ENCODE results near the gene PCBP3. TPM values are rescaled to one million over a fixed set of nuclear protein-coding genes. Genes with fewer than 3 reads are reported as not detected.

PCBP3 gene
- polyA plus RNA-seq, 1 donor, result 0.89 TPM

DNA sequence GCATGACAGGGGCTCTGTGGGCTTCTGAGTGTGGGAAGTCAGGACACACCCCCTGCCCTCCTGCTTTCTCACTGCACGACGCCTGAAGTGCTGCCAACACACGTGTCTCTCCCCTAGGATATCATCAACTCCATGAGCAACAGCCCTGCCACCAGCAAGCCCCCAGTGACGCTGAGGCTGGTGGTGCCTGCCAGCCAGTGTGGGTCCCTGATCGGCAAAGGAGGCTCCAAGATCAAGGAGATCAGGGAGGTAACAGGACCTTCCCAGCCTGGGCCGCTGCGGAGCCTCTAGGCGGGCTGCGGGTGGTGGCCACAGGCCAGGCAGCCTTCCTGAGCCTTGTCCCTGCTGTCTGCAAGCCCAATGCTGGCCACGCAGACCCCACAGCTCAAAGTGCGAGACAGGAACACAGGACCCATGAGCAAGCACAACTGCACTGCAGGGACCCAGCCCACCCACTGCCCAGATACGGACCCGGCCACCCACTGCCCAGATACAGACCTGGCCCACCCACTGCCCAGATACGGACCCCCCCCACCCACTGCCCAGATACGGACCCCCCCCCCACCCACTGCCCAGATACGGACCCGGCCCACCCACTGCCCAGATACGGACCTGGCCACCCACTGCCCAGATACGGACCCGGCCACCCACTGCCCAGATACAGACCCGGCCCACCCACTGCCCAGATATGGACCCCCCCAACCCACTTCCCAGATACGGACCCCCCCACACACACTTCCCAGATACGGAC, 265.9 kb downstream of the PCBP3 start:
- DNase-seq (ENCODE audit: low read depth), result no peak

DNA sequence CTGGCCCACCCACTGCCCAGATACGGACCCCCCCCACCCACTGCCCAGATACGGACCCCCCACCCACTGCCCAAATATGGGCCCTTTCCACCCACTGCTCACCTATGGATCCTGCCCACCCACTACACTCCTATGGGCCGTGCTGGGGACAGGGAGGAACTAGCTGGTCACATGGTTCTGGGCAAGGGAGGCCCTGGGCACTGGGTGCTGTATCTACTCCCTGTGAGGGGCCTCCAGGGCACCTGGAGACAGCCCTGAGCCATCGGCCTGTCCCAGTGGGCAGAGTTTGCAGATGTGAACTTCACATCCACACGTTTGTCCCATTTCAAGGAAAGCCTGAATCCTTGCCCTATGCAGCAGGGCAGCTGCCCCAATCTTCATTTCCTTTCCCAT, 266.6 kb downstream of the PCBP3 start:
- DNase-seq (ENCODE audit: low read depth), result no peak

DNA sequence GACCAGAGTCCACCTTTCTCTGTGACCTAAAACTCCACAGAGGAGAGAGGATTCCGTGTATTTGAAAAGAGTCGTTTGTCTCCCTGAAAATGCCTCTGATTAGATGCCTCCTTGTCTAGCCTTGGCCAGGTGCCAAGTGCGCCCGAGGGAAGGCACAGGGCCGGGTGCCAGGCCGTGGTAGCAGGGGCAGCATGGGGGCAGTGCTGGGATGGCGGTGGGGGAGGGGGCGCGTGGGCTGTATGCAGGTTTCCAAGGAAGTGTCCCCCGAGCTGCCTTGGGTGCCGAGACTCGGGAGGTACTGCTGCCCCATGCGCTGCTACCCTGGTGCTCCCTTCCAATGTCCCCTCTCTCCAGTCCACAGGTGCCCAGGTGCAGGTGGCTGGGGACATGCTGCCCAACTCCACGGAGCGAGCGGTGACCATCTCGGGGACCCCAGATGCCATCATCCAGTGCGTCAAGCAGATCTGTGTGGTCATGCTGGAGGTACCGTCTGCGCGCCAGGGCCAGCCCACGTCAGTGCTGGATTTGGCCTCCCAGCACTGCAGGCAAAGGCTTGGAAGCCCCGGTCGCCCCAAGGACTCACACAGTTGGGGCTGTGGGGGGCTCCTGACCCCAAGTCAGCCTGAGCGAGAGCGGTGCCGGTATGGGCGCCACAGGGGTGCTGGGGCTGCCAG, 267.2 kb downstream of the PCBP3 start:
- no peak for DNase-seq (ENCODE audit: low read depth)

DNA sequence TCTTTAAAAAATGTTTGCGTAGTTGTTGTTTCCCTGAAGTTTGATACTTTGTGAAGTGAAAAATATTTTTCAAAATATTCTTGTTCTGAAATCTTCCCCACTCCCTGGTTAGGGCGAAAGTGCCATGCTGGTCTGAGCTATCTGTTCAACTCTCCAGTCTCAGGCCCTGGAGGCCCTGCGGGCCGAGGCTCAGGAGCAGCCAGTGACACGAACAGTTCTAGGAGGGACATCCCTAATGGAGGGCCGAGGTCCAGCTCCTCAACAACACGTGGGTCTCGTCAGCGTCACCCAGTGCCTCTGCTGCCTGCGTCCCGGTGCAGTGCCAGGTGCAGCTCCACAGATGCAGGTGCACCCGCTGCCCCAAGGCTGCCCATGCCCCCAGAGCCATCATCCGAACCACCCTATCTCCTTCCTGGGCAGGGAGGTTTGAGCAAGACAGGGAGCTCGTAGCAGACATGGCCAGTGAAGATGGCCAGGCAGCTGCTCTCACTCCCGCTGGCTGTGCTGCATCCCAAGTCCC, 268.3 kb downstream of the PCBP3 start:
- no peak for DNase-seq (ENCODE audit: low read depth)

DNA sequence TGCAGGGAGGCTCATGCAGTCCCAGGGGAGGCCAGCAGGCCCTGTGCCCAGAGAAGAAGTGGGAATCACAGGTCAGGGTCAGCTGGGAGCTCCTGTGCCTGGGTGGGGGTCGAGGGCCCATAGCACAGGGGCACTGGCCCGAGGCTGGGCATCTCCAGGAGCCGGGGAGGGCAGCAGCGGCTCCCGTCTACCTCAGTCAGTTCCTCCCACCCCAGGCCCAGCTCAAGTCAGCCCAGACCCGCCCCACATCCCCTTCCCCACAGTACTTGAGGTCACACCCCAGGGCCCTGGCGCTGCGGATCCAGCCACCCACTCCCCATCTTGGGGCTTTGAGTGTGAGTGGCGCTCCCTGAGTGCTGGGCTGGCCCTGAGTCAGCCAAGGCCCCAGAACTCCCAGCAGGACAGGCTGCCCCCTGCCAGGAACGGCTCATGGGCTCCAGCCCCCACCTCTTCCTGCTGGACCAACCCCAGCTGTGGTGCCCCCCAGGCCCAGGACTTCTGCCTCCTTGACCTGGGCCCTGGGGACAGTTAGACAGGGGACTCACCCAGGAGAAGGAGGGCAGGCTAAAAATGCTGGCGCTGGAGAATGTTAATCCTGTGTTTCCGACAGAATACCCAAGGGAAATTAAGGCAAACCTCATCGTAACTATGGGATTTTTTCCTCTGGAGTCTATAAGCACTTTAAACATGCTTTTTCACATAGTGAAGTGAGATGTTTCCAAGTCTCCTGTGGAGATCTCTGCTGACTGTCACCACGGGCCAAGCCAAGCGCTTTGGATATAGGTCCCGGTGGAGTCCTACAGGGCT, 269.3 kb downstream of the PCBP3 start:
- no peak for DNase-seq (ENCODE audit: low read depth)

DNA sequence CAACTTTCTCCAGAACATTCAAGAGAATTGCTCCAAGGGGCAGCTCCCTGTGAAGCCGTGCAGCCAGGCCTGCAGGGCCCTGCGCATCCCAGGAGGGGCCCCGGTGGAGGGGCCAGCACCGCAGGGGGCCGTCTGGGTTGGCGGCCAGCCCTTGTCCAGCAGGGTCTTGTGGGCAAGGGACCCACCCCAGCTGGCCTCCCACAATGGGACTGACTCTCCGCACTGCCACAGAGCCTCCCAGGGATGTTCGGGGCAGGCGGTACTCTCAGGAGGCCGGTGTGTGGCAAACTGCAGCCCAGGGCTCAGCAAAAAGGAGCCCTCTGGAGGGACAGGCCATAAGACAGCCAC, 269.9 kb downstream of the PCBP3 start:
- no peak for DNase-seq (ENCODE audit: low read depth)

DNA sequence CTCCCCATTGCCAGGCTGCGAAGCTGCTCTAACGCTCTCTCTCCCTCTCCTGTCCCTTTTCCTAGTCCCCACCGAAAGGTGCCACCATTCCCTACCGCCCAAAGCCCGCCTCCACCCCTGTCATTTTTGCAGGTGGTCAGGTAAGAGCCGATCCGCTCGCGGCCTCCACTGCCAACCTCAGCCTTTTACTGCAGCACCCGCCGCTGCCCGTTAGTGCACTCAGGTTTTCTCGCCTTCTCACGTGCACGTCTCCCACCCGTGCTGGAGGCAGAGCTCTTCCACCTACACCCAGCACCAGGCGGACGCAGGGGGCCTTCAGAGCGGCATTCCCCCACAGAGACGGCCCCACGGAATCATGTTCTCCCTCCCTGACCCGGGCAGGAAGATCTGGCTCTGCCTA, 270.4 kb downstream of the PCBP3 start:
- no peak for DNase-seq (ENCODE audit: low read depth)

DNA sequence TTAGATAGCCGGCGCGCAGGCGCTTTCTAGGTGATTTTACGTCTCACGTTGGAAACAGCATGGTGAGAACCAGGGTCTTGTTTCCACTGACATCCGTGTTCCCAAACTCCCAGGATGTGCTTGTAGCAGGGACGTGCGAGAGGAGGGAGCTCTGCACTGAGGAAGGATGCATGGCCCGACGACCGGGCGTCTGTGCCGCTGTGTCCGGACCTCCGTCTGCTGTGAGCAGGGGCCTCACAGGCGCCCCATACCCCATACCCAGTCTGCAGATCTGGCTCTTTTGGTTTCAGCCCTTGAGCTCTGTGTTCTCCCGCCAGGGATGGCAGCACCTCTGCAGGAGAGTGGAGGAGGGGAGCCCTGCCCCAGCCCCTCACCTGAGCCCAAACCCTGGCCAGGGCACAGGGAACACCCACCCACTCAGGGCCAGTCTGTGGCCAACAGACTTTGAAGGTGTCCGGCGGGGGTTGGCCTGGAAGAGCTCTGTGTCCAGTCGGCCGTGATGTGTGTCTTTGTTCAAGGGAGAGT, 270.9 kb downstream of the PCBP3 start:
- DNase-seq (ENCODE audit: low read depth), result no peak

DNA sequence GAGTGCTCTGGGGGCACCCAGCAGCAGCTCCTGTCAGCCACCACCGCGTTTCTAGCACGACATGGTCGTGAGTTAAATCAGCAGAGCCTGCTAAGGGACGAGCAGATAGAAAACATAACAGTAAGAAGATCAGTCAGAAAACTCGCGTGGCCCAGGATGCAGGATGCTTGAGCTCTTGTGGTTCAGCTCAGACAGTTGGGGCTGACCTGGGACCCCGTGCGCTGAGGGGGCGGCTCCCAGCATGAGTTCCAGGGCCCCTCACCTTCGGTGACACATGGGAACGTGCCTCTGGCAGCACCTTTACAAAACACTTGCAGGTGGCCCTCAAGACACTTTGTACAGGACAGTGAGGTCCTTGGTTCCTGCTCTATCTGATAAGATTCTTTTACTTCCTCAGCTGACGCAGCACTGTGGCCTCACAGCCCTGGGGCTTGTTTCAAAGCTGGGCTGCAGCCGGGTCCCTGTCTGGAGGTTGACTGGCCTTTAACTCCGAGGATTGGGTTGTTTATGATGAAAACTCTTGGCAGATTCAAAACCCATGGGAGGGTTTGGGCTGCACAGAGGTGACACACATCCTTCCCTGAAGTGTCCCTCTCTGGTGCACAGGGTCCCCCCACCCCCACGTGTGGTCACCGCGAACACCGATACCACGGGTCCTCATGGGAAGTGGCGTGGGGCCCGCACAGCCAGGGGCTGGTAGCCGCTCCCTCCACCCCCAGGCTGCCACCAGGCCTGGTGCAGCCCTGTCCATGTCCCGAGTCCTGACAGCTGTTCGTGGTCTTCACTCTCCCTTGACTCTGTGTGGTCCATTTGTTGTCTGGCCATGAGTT, 272.7 kb downstream of the PCBP3 start:
- no peak for DNase-seq (ENCODE audit: low read depth)

DNA sequence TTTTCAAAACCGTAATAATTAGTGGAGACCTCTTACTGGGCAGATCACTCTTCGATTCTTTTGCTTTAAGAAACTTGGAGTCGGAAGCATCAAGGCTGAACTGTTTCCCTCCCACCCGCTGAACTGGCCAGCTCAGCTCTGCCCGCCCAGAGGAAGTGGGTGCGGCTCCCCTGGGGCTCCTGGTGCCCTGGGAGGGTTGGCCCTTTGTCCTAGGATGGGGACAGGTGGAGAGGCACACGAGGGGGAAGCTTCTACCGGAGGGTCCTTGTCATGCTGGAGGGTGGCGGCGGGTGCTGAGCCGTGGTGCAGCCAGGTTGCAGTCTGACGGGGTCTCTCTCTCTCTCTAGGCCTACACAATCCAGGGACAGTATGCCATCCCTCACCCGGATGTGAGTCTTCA, 273.7 kb downstream of the PCBP3 start:
- DNase-seq (ENCODE audit: low read depth), result no peak

DNA sequence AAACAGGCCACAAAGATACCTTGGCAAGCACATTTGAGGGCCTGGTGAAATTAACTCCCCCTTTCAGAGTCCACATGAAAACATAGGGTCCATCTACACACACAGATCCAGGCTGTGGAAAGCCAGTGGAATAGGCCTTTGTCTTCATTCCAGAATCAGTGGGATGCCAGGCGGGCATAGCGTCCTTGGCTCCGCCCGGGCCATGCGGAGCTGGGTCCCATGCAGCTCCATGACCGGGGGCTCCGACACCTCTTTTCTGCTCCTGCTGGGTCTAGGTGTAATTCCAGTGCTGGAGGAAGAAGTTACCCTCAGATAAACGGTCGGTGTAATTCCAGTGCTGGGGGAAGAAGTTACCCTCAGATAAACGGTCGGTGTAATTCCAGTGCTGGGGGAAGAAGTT, 274.5 kb downstream of the PCBP3 start:
- no peak for DNase-seq (ENCODE audit: low read depth)

DNA sequence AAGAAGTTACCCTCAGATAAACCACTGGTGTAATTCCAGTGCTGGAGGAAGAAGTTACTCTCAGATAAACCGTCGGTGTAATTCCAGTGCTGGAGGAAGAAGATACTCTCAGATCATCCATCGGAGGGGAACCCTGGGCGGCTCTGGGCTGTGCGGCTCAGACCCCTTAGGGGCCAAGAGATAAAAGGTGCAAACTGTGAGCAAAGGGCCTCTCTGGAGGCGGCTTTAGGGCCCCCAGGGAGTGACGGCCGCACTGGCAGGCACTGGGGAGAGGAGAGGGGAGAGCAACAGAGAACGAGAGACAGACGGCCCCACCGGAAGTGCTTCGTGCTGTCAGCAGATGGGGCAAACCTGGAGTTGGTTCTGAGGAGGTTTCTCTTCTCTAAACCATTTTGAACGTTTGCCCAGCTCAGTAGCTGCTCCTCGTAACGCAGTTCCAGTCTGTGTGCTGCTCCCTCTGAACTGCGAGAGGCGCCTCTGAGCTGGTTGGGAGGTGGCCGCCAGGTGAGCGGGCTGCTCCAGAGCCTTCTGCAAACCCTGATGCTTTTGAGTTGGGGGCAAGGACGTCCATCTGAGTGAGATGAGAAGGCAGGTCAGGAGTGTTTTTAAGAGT, 275.4 kb downstream of the PCBP3 start:
- DNase-seq (ENCODE audit: low read depth), result no peak

DNA sequence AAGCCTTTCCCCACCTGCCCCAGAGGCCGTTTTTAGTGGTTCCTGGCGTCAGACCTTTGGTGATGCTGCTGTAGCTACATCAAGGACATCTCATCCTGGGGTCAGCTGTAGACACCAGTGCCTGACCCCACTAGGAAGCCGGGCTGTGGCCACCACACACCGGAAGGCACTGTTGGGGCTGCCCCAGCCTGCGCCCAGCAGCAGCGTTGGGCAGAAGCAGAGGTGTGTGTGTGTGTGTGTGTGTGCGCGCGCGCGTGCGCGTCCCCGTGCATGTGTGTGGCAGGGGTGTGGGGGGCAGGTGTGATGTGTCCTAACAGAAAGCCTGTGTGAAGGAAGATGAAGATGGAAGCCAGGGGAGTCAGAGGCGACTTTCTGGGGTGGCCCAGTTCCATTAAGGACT, 276.1 kb downstream of the PCBP3 start:
- no peak for DNase-seq (ENCODE audit: low read depth)

DNA sequence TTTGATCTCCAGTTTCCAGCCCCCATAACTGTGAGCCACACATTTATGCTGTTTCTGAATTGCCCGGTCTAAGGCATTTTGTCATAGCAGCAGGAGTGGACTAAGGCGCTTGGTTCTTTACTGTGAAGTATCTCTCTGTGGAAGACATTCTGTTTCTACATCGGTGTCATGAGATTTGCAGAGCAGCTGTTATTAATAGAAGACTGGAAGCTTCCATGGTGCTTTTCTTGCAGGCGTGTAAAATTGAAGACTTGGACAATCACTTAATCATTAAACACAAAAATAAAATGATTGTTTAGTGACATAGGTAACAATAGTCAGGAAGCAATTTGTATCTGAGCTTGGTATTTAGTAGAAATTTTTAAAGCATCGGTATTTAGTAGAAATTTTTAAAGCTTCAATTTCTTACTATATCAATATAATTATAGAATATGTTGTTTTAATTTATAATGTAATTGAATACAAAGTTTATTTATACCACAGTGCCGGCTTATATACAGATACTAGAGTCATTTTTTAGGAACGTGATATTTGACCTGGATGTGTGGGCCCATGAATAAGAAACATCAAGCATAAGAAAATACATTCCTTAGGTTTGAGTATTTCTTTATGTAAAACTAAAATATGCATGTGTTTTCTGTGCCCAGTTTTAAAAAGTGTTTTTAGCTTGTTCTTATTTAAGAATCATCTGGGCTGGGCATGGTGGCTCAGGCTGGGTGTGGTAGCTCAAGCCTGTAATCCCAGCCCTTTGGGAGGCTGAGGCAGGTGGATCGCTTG, 277.5 kb downstream of the PCBP3 start:
- DNase-seq (ENCODE audit: low read depth), result no peak

DNA sequence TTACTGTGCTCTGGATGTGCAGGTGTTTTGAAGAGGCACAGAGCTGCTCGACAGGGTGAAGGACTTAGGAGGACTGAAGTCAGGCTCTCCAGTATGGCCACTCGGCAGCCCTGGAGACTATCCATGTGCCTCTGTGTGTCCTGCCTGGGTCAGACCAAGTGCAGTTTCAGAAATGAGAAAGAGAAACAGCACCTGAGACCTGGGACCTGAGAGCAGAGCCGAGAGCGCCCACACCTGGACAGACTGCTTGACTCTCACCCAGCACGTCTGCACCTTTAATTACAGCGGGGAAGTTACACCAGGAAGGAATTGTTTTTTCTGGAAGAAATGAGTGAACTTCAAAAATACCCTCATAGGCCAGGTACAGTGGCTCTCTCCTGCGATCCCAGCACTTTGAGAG, 278.4 kb downstream of the PCBP3 start:
- DNase-seq (ENCODE audit: low read depth), result no peak

DNA sequence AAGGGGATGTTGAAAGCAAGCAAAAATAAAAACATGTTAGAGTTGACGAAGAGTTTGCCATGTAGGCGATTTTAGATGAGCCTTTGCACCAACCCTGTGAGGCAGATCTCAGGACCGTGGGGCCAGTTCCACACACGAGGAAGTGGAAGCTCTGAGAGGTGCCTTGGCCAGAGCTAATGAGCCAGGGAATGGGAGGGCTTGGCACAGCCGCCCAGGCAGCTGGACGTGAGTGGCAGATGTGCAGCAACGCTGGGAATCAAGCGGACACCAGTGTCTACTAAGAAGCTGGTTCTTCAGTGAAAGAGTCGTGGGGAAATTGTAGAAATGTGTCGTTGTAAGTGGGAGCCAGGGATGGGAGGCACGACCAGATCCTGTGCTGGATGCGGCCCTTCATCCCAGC, 279.1 kb downstream of the PCBP3 start:
- DNase-seq (ENCODE audit: low read depth), result no peak

DNA sequence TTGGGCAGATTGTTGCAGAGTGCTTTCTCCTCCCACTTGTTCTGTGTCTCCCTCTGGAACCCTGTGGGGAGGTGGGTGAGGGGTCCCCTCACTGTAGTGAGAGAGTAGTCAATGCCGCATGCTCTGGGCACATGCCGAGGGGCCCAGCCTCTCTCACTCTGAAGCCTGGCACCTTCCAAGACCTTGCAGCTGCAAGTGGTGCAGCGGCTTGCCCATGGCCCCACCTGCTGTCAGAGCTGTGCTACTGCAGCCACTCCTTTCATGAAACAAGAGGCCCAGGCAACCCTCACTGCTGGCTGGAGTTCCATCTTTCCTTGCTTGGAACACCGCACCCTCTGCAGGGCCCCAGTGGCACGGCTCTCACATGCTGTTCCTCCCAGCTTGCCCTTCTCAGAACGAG, 279.6 kb downstream of the PCBP3 start:
- peak; percentile 24 for DNase-seq (ENCODE audit: low read depth)

DNA sequence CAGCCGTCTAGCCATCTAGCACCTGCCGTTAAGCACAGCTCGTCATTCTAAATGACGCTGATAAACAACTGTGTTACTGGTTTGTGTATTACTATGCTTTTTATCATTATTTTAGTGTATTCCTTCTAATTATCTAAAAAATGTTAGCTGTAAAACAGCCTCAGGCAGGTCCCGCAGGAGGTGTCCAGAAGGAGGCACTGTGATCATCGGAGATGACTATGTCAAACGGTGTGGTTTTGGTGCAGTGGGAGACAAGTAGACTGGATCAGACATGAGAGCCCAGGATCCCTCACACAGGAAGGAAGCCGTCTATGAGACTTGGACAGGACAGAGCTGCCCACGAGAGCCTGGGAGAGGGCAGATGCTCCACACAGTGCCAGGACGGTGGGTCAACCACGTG, 282.8 kb downstream of the PCBP3 start:
- DNase-seq (ENCODE audit: low read depth), result no peak

DNA sequence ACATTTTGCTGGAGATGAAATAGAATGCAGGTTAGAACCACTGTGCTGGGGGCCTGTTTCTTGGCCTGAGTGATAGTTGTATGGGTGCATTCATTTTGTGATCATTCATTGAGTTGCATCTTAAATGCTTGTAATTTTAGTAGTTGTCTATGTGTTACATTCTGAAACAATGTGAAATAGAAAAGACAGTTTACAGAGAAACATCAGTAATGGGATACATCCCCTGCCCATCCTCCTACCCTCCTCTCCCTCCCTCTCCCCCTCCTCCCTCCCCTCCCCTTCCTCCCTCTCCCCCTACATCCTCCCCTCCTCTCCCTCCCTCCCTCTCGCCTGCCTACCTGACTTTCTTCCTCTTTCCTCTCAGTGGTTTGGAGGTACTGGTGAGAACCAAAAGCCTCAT, 283.5 kb downstream of the PCBP3 start:
- DNase-seq (ENCODE audit: low read depth), result no peak

Data from forelimb muscle (tissue), 1 donor.